OCI-LY3 (cell line): Measurements from ENCODE around the gene PADI3.

Experiments used
- EZH2phosphoT487 ChIP-seq: fragments of 200-600 bp; shearing (Covaris generic); IDR thresholded peaks from 2 replicates; pipeline ENCODE4 v1.6.1; 2018; ENCODE audit warnings: antibody characterized with exemption, mixed run types, low read depth
- TF ChIP-seq, protein P1 (sequence below): fragments of 200-600, 300-600 bp; sonication (generic); IDR thresholded peaks from 2 replicates; pipeline ENCODE4 v1.5.1; 2014; ENCODE audit warnings: antibody characterized with exemption, low read length, low read depth

DNA sequence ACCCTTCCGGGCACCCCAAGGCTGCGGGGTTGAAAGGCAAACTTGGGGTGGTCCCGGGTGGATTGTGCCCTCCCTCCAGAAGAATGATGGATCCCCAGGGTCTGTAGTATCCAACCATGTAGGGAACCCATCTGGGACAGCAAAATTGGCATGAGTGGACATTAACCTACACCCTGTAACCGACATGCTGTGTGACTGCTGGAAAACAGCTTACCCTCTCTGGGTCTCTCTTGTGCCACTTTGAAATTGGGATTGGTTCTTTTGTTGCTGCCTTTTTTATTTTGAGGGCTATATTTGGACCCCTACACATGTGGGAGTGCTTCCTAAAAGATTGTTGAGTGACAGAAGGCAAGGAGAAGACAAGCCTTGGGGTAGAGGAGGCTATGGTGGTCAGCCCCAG, 24.5 kb upstream of the PADI3 start:
- TF ChIP-seq, protein P1, sequence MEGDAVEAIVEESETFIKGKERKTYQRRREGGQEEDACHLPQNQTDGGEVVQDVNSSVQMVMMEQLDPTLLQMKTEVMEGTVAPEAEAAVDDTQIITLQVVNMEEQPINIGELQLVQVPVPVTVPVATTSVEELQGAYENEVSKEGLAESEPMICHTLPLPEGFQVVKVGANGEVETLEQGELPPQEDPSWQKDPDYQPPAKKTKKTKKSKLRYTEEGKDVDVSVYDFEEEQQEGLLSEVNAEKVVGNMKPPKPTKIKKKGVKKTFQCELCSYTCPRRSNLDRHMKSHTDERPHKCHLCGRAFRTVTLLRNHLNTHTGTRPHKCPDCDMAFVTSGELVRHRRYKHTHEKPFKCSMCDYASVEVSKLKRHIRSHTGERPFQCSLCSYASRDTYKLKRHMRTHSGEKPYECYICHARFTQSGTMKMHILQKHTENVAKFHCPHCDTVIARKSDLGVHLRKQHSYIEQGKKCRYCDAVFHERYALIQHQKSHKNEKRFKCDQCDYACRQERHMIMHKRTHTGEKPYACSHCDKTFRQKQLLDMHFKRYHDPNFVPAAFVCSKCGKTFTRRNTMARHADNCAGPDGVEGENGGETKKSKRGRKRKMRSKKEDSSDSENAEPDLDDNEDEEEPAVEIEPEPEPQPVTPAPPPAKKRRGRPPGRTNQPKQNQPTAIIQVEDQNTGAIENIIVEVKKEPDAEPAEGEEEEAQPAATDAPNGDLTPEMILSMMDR, result no peak
- no peak for TF ChIP-seq EZH2phosphoT487
